SIG-M5 (cell line): Measurements from ENCODE around the gene TNFSF18.
"Not testable (repeated sequence)": the region's sequence is repeated elsewhere in the genome, so short reads cannot be mapped to it uniquely, and the experiment has no call there.

Experiments used
- DNase-seq: peaks from one replicate; lab custom pipeline; 2025; lab: John Stamatoyannopoulos, UW

Gene TNFSF18, protein sequence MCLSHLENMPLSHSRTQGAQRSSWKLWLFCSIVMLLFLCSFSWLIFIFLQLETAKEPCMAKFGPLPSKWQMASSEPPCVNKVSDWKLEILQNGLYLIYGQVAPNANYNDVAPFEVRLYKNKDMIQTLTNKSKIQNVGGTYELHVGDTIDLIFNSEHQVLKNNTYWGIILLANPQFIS

GRCh38 chr1:173050865-173051264 is at the start of gene TNFSF18:
TSS of gene TNFSF18 (minus strand) at chr1:173050941. CDS start at chr1:173050896, 45 bp downstream.
- DNase-seq, result no peak

DNA sequence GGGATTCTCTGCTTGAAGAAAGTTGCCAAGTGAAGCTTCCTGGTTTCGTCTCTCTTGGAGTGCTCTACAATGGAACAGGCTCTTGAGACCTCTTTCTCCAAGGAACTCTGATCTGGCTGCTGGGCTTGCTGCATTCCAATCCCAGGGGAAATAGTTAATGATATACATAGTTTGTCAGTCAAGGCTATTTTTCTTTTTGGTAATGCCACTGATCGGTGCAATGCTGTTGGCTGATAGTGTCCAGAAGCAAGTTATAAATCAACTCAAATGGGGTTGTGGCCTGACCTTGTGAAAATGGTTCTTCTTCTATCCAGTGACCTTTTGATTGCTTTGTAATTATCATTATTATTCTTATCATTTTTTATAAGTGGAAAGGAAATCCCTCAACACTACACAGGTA is 48.4 kb upstream of the TNFSF18 start:
- DNase-seq, result no peak

DNA sequence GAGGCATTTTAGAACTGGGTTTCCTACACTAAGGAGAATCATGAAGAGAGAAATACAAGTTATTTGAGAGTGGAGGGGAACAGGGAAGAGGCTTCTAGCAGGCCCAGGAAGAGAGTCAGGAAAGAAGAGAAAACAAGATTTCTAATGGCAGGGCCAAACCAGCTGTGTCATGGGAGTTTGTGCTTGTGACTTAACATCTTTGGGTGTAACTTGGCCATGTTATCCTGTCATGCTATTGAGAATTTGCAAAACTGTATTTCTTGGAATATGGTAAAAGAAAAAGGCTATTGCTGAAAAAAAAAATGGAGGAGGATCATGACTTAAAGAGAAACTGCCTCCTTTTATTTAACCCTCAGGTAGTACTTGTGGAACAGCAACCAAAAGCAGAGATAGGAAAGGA is 47.4 kb upstream of the TNFSF18 start:
- DNase-seq, result no peak

- no peak for DNase-seq
Observed at GRCh38 chr1:173097001-173097400, 46.3 kb upstream of the TNFSF18 start.

- no peak for DNase-seq
Observed at GRCh38 chr1:173095632-173096031, 44.9 kb upstream of the TNFSF18 start.

DNA sequence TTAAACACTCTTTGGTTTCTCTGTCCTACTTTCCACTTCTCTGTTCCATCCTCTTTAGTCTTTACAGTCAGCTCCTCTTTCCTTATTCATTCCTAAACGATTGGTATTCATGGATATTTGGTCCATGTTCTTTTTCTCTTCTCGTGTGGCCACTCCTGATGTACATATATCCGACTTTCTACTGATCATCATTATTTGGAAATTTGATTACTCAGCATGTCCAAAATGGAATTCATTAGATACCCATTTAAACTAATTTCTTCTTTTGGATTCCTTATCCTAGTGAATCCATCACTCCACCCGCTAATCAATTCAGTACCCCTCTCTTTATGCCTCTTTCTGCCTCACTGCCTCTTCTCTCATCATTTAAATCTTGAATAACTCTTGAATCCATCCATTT is 43.8 kb upstream of the TNFSF18 start:
- no peak for DNase-seq

DNA sequence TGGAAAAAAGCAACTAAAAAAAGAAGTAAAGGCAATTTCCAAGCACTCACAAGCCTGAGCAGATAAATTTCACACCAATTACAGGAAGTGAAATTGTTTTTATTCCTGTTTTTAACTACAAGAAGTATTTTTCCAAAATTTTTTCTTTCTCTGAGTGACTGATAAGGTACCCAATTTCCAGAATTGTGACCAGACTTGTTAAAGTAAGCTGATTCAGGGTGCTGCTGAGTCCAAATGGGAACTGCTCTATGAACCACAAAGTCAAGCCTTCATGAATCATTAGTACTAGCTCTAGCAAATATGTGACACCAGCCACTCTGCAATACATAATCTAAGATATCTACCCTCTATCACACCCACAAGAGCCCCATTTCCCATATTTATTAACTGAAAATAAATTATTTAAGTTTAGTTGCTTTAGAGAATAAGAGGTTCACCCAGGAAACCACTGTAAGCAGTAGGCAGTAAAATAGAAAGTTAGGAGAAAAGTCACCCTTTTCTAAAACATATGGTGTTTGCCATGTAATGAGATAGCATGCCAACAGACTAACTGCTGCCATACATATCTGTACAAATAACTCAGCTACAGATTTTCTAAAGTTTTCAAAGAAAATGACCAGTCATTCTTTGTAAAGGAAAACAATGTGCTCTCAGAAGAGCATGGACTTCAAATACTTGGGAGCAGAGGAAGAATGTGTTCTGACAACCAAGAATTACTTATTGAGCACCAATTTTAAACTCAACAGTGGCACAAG is 43.1 kb upstream of the TNFSF18 start:
- DNase-seq, result no peak

DNA sequence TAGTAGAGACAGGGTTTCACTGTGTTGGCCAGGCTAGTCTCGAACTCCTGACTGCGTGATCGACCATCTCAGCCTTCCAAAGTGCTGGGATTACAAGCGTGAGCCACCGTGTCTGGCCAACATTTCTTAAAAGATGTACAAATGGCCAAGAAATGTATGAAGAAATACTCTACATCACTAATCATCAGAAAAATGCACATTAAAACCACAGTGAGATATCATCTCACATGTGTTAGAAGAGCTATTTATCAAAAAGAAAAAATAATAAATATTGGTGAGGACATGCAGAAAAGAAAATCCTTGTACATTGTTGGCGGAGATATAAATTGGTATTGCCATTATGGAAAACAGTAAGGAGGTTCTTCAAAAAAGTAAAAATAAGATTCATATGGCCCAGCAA is 33.6 kb upstream of the TNFSF18 start:
- DNase-seq, result no peak

- DNase-seq, result no peak
Observed at GRCh38 chr1:173082913-173083312, 32.2 kb upstream of the TNFSF18 start.

DNA sequence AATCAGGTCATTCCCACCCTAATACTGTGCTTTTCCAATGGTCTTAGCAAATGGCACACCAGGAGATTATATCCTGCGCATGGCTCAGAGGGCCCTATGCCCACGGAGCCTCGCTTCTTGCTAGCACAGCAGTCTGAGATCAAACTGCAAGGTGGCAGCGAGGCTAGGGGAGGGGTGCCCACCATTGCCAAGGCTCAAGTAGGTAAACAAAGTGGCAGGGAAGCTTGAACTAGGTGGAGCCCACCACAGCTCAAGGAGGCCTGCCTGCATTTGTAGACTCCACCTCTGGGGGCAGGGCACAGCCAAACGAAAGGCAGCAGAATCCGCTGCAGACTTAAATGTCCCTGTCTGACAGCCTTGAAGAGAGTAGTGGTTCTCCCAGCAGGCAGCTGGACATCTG is 23.5 kb upstream of the TNFSF18 start:
- not testable (repeated sequence) for DNase-seq

GRCh38 chr1:173064011-173064410 is 13.3 kb upstream of the TNFSF18 start:
- DNase-seq, result no peak

DNA sequence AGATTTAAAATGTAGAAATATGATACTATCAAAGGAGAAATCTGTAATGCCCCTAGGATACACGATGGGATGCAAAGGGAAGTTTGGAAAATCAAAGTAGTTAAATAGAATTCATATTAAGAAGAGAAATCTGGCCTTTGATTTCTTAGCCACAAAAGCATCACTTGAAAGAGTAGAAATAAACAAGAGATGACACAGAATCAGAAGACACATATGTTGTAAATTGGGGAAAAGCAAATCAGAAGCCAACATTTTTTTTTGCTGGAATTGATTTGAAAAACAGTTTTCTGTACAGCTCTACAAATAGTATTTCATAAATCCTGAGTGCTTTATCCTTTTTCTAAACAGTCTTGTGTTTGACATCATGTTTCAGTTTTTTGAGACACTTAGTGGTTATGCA is 12.4 kb upstream of the TNFSF18 start:
- no peak for DNase-seq

DNA sequence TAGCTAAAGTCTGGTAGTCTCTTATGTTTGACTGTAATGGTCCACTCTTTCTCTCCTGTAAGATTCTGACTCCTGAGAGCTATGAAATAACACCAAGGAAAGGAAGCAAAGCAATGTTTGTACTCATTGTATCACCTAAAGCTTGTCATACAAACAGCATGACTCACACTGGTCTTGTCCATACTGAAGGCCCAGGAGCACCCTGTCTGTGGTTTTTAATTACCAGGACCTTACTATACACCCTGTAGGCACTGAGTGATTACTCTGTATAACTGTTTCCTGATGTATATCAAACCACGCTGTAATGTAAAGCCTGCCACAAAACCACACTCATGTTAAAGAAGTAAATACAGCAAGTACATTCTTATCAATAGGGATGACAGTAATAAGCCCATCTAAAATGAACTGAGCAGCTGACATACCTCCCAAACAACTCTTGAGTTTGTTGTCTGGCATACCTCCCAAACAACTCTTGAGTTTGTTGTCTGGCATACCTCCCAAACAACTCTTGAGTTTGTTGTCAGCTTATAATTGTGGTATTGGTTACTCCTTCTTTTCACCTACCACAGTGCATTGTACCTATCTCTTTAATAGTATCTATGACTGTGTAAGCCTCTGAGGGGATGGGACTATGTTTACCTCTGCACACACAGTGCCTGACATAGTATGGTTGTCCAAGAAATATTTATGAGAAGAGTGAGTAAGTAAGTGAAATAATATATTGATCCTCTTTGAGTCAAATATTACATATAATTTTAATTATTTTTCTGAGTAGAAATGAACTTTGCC is 11.6 kb upstream of the TNFSF18 start:
- no peak for DNase-seq

GRCh38 chr1:173058556-173058955 is 7.8 kb upstream of the TNFSF18 start:
- DNase-seq, result no peak

DNA sequence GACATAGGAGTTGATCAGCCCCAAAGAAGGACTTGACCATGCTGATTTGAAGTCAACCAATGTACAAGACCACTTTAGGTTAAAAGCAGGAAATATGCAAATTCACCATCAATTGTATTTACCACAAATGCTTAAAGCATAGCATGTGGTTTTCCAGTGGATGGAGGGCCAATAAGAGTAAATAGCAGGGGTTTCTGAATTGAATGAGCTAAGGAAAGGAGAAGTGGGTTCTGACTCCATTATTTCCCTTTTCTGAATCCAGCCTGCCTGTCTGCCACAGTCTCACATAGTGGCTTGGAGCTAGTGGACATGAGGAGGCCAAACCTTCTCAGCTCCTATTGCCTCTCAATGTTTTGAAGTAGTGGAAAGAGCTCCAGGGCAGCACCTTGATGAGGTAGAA is 7.2 kb upstream of the TNFSF18 start:
- DNase-seq, result no peak

- no peak for DNase-seq
Observed at GRCh38 chr1:173056365-173056764, 5.6 kb upstream of the TNFSF18 start.

GRCh38 chr1:173052681-173053196 is 2.0 kb upstream of the TNFSF18 start:
- no peak for DNase-seq

DNA sequence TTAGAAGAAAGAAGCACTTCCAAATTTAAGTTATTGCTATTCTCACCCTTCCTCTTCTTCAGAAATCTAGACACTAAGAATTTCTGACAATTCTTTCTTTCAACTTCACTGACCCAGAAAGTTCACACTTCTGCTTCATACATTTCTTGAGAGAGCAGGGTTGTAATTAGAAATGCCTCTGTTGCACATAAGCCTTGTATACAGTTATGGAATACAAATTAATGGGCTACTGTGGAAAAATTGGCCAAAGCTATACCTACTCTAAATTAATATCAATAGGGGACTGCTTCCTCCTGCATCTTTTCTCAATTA is 1.5 kb downstream of the TNFSF18 start:
- no peak for DNase-seq

DNA sequence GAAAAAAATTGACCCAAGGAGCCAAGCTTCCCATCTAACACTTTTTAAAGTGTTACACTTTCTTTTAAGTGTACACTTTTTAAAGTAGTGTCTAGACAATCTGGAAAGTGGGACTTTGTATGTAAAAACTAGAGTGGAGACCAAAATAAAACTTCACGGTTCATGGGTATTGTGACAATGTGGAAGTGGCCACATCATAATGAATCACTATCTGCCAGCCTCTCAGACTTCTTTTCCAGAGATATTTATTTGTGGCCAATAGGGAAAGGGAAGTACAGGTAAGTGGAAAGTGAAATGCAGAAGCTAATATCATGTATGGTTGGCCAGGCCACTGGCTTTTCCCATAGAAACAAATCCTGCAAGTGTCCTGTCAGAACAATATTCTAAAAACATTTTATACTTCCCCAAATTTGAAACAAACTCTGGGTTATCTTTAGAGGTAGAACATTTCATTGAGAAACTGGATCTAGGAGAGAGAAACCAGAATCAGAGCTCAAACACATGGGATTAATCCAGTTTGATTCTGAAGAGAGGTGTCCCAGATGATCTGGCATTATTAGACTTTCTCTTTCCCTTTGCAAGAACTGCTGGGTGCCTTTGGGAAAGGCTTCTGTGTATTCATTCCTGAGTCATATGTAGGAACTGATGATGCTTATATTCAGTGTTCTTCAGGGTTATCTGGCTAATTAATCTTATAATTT is 2.0 kb downstream of the TNFSF18 start:
- DNase-seq, result no peak

- no peak for DNase-seq
Observed at GRCh38 chr1:173044656-173045055, 6.1 kb downstream of the TNFSF18 start.

GRCh38 chr1:173043253-173043652 is 7.5 kb downstream of the TNFSF18 start:
- no peak for DNase-seq

- no peak for DNase-seq
Observed at GRCh38 chr1:173042806-173043205, 7.9 kb downstream of the TNFSF18 start.
